Measurements from ENCODE around the gene TBC1D5. TPM values are rescaled to one million over a fixed set of nuclear protein-coding genes. Genes with fewer than 3 reads are reported as not detected.
"Not testable (repeated sequence)": the region's sequence is repeated elsewhere in the genome, so short reads cannot be mapped to it uniquely, and the experiment has no call there.

The TBC1D5 gene
- total and polyA plus RNA-seq, 5 donors from 2014 or later = 27.6 to 61.6 (median 36.4) TPM

GRCh38 chr3:17642474-17642873 is 100.0 kb downstream of the TBC1D5 start:
- Mint-ChIP-seq H3K27ac (no peak overlapping the region), H3K27me3 (no peaks in the 10 kb centered on the region), H3K4me3 (no peak overlapping the region), H3K4me1 (peaks cover 3 to 19% (median 12%) of the 10 kb centered on the region in 4 donors), H3K36me3 (no peaks in the 10 kb centered on the region), H3K9me3 (no peaks in the 10 kb centered on the region)
- no peaks in the 10 kb centered on the region for H3K9me3 ChIP-seq (ENCODE audit: control insufficient read depth in 2 of 2, low read length in 2 of 2)
- no peak overlapping the region for H3K4me3 ChIP-seq (ENCODE audit: low read depth, low read length)
- DNase-seq (no peak), ATAC-seq (ENCODE audit: low read depth in 2 of 2) (no peak)
- no peak overlapping the region for H3K27ac ChIP-seq (ENCODE audit: insufficient read depth, low read length, poor library complexity, severe bottlenecking)
- no peaks in the 10 kb centered on the region for H3K36me3 ChIP-seq (ENCODE audit: control insufficient read depth, insufficient read depth, low read length)
- no peaks in the 10 kb centered on the region for H3K4me1 ChIP-seq (ENCODE audit: control insufficient read depth, insufficient read depth, low read length, poor library complexity, severe bottlenecking)
- no peaks in the 10 kb centered on the region for H3K27me3 ChIP-seq (ENCODE audit: control insufficient read depth, insufficient read depth, low read length)

GRCh38 chr3:17640466-17640865 is 102.0 kb downstream of the TBC1D5 start:
- no peaks in the 10 kb centered on the region for H3K27me3 ChIP-seq (ENCODE audit: control insufficient read depth, insufficient read depth, low read length)
- ATAC-seq (ENCODE audit: low read depth in 2 of 2) (no peak), DNase-seq (no peak)
- Mint-ChIP-seq H3K4me3 (no peak overlapping the region), H3K36me3 (no peaks in the 10 kb centered on the region), H3K4me1 (peaks cover 3 to 20% (median 12%) of the 10 kb centered on the region in 4 donors), H3K27me3 (no peaks in the 10 kb centered on the region), H3K9me3 (no peaks in the 10 kb centered on the region), H3K27ac (no peak overlapping the region)
- no peaks in the 10 kb centered on the region for H3K36me3 ChIP-seq (ENCODE audit: control insufficient read depth, insufficient read depth, low read length)
- H3K4me3 ChIP-seq (ENCODE audit: low read depth, low read length) = no peak overlapping the region
- no peaks in the 10 kb centered on the region for H3K4me1 ChIP-seq (ENCODE audit: control insufficient read depth, insufficient read depth, low read length, poor library complexity, severe bottlenecking)
- H3K27ac ChIP-seq (ENCODE audit: insufficient read depth, low read length, poor library complexity, severe bottlenecking) = no peak overlapping the region
- H3K9me3 ChIP-seq (ENCODE audit: control insufficient read depth in 2 of 2, low read length in 2 of 2) = no peaks in the 10 kb centered on the region

GRCh38 chr3:17639765-17640164 is 102.7 kb downstream of the TBC1D5 start:
- Mint-ChIP-seq H3K27me3 (no peaks in the 10 kb centered on the region), H3K36me3 (no peaks in the 10 kb centered on the region), H3K9me3 (peaks cover 0 to 2% (median 0%) of the 10 kb centered on the region in 7 donors), H3K4me1 (peaks cover 8 to 20% (median 15%) of the 10 kb centered on the region in 4 donors), H3K27ac (peak overlapping the region in 1 of 3 donors; percentile 10), H3K4me3 (no peak overlapping the region)
- H3K4me3 ChIP-seq (ENCODE audit: low read depth, low read length) = no peak overlapping the region
- H3K27ac ChIP-seq (ENCODE audit: insufficient read depth, low read length, poor library complexity, severe bottlenecking) = no peak overlapping the region
- no peaks in the 10 kb centered on the region for H3K27me3 ChIP-seq (ENCODE audit: control insufficient read depth, insufficient read depth, low read length)
- DNase-seq = no peak
- H3K4me1 ChIP-seq (ENCODE audit: control insufficient read depth, insufficient read depth, low read length, poor library complexity, severe bottlenecking) = no peaks in the 10 kb centered on the region
- H3K36me3 ChIP-seq (ENCODE audit: control insufficient read depth, insufficient read depth, low read length) = no peaks in the 10 kb centered on the region
- ATAC-seq (ENCODE audit: low read depth in 2 of 2) = no peak
- no peaks in the 10 kb centered on the region for H3K9me3 ChIP-seq (ENCODE audit: control insufficient read depth in 2 of 2, low read length in 2 of 2)

GRCh38 chr3:17639257-17639656 is 103.2 kb downstream of the TBC1D5 start:
- H3K4me1 Mint-ChIP-seq = peaks cover 10 to 20% (median 15%) of the 10 kb centered on the region in 4 donors
- H3K4me3 ChIP-seq (ENCODE audit: low read depth, low read length) = no peak overlapping the region
- no peaks in the 10 kb centered on the region for H3K36me3 ChIP-seq (ENCODE audit: control insufficient read depth, insufficient read depth, low read length)
- DNase-seq (no peak), ATAC-seq (ENCODE audit: low read depth in 2 of 2) (no peak)
- H3K9me3 Mint-ChIP-seq = peaks cover 0 to 2% (median 0%) of the 10 kb centered on the region in 7 donors
- H3K27me3 Mint-ChIP-seq = no peaks in the 10 kb centered on the region
- no peak overlapping the region for H3K4me3 Mint-ChIP-seq
- no peak overlapping the region for H3K27ac Mint-ChIP-seq
- H3K36me3 Mint-ChIP-seq = peaks cover 2% of the 10 kb centered on the region
- no peaks in the 10 kb centered on the region for H3K4me1 ChIP-seq (ENCODE audit: control insufficient read depth, insufficient read depth, low read length, poor library complexity, severe bottlenecking)
- no peak overlapping the region for H3K27ac ChIP-seq (ENCODE audit: insufficient read depth, low read length, poor library complexity, severe bottlenecking)
- no peaks in the 10 kb centered on the region for H3K9me3 ChIP-seq (ENCODE audit: control insufficient read depth in 2 of 2, low read length in 2 of 2)
- no peaks in the 10 kb centered on the region for H3K27me3 ChIP-seq (ENCODE audit: control insufficient read depth, insufficient read depth, low read length)

GRCh38 chr3:17638356-17638755 is 104.1 kb downstream of the TBC1D5 start:
- H3K36me3 Mint-ChIP-seq = peaks cover 3% of the 10 kb centered on the region
- peaks cover 10 to 20% (median 17%) of the 10 kb centered on the region in 4 donors for H3K4me1 Mint-ChIP-seq
- Histone ChIP-seq H3K27ac (ENCODE audit: insufficient read depth, low read length, poor library complexity, severe bottlenecking) (no peak overlapping the region), H3K9me3 (ENCODE audit: control insufficient read depth in 2 of 2, low read length in 2 of 2) (no peaks in the 10 kb centered on the region), H3K4me3 (ENCODE audit: low read depth, low read length) (no peak overlapping the region), H3K4me1 (ENCODE audit: control insufficient read depth, insufficient read depth, low read length, poor library complexity, severe bottlenecking) (no peaks in the 10 kb centered on the region), H3K27me3 (ENCODE audit: control insufficient read depth, insufficient read depth, low read length) (no peaks in the 10 kb centered on the region), H3K36me3 (ENCODE audit: control insufficient read depth, insufficient read depth, low read length) (no peaks in the 10 kb centered on the region)
- no peak overlapping the region for H3K4me3 Mint-ChIP-seq
- H3K9me3 Mint-ChIP-seq = peaks cover 0 to 2% (median 0%) of the 10 kb centered on the region in 7 donors
- H3K27me3 Mint-ChIP-seq = no peaks in the 10 kb centered on the region
- no peak for ATAC-seq (ENCODE audit: low read depth in 2 of 2)
- no peak for DNase-seq
- peak overlapping the region in 1 of 3 donors; percentile 72 for H3K27ac Mint-ChIP-seq

- not testable (repeated sequence) for ATAC-seq (ENCODE audit: low read depth in 2 of 2)
Measured at GRCh38 chr3:17635675-17636074, 106.8 kb downstream of the TBC1D5 start.

GRCh38 chr3:17634964-17635363 is 107.5 kb downstream of the TBC1D5 start:
- Histone ChIP-seq H3K36me3 (ENCODE audit: control insufficient read depth, insufficient read depth, low read length) (no peaks in the 10 kb centered on the region), H3K4me3 (ENCODE audit: low read depth, low read length) (no peak overlapping the region), H3K9me3 (ENCODE audit: control insufficient read depth in 2 of 2, low read length in 2 of 2) (no peaks in the 10 kb centered on the region), H3K27me3 (ENCODE audit: control insufficient read depth, insufficient read depth, low read length) (no peaks in the 10 kb centered on the region), H3K27ac (ENCODE audit: insufficient read depth, low read length, poor library complexity, severe bottlenecking) (no peak overlapping the region), H3K4me1 (ENCODE audit: control insufficient read depth, insufficient read depth, low read length, poor library complexity, severe bottlenecking) (no peaks in the 10 kb centered on the region)
- no peak for ATAC-seq (ENCODE audit: low read depth in 2 of 2)
- no peak for DNase-seq
- no peaks in the 10 kb centered on the region for H3K27me3 Mint-ChIP-seq
- no peak overlapping the region for H3K27ac Mint-ChIP-seq
- H3K9me3 Mint-ChIP-seq = peaks cover 0 to 2% (median 0%) of the 10 kb centered on the region in 7 donors
- peaks cover 9% of the 10 kb centered on the region for H3K36me3 Mint-ChIP-seq
- no peak overlapping the region for H3K4me3 Mint-ChIP-seq
- peaks cover 5 to 34% (median 23%) of the 10 kb centered on the region in 4 donors for H3K4me1 Mint-ChIP-seq

More at GRCh38 chr3:17635675-17636074, 106.8 kb downstream of the TBC1D5 start:
- H3K9me3 Mint-ChIP-seq; H3K4me1 ChIP-seq (ENCODE audit: control insufficient read depth, insufficient read depth, low read length, poor library complexity, severe bottlenecking); H3K27ac ChIP-seq (ENCODE audit: insufficient read depth, low read length, poor library complexity, severe bottlenecking); H3K27ac Mint-ChIP-seq; H3K36me3 ChIP-seq (ENCODE audit: control insufficient read depth, insufficient read depth, low read length); H3K9me3 ChIP-seq (ENCODE audit: control insufficient read depth in 2 of 2, low read length in 2 of 2); H3K27me3 Mint-ChIP-seq; H3K4me3 Mint-ChIP-seq; H3K27me3 ChIP-seq (ENCODE audit: control insufficient read depth, insufficient read depth, low read length); DNase-seq; H3K36me3 Mint-ChIP-seq; H3K4me3 ChIP-seq (ENCODE audit: low read depth, low read length): not testable (repeated sequence)
- H3K4me1 Mint-ChIP-seq = peaks cover 5 to 28% (median 23%) of the 10 kb centered on the region in 4 donors

GRCh38 chr3:17634201-17634600 is 108.2 kb downstream of the TBC1D5 start:
- DNase-seq (no peak), ATAC-seq (ENCODE audit: low read depth in 2 of 2) (no peak)
- Histone ChIP-seq H3K9me3 (ENCODE audit: control insufficient read depth in 2 of 2, low read length in 2 of 2) (no peaks in the 10 kb centered on the region), H3K36me3 (ENCODE audit: control insufficient read depth, insufficient read depth, low read length) (no peaks in the 10 kb centered on the region), H3K27me3 (ENCODE audit: control insufficient read depth, insufficient read depth, low read length) (no peaks in the 10 kb centered on the region), H3K27ac (ENCODE audit: insufficient read depth, low read length, poor library complexity, severe bottlenecking) (no peak overlapping the region), H3K4me3 (ENCODE audit: low read depth, low read length) (no peak overlapping the region), H3K4me1 (ENCODE audit: control insufficient read depth, insufficient read depth, low read length, poor library complexity, severe bottlenecking) (no peaks in the 10 kb centered on the region)
- Mint-ChIP-seq H3K27ac (peak overlapping the region in 1 of 3 donors; percentile 86), H3K4me1 (peaks cover 11 to 34% (median 23%) of the 10 kb centered on the region in 4 donors), H3K9me3 (peaks cover 0 to 2% (median 0%) of the 10 kb centered on the region in 7 donors), H3K27me3 (no peaks in the 10 kb centered on the region), H3K36me3 (peaks cover 9% of the 10 kb centered on the region), H3K4me3 (no peak overlapping the region)

Measured in CD4-positive, CD25-positive, alpha-beta regulatory T cell (primary cell).